Fibroblast of villous mesenchyme (primary cell): ENCODE data around the gene MACROD2. TPM values are rescaled to one million over a fixed set of nuclear protein-coding genes. Genes with fewer than 3 reads are reported as not detected.

ENCODE experiments used
- DNase-seq: peaks from one replicate; pipeline ENCODE4 v3.0.0-alpha.2; 2010; ENCODE audit warnings: low read depth
- H3K4me3 ChIP-seq: 2 replicates; pipeline ENCODE4 v1.5.1; 2011; ENCODE audit warnings: low read depth, mild to moderate bottlenecking, low read length
- CTCF ChIP-seq: IDR thresholded peaks from 2 replicates; pipeline ENCODE4 v1.5.1; 2012; ENCODE audit warnings: low read depth, mild to moderate bottlenecking, low read length; ENCODE audit not compliant: insufficient read depth
- total RNA-seq: library from RNA; depleted of rRNA; stranded (reverse); fragments of >200 nt; gene quantifications from 2 replicates; pipeline ENCODE4 v1.2.3, GENCODE V29; 2012

The MACROD2 gene
- total RNA-seq, 1 donor, result 1.7 TPM

- no peak for DNase-seq
- TF ChIP-seq CTCF, result no peak
- no peak overlapping the region for H3K4me3 ChIP-seq
Observed at GRCh38 chr20:14067603-14068002, 72.3 kb downstream of the MACROD2 start.

GRCh38 chr20:14069796-14070195, 74.5 kb downstream of the MACROD2 start:
- DNase-seq, result no peak
- H3K4me3 ChIP-seq, result no peak overlapping the region
- no peak for TF ChIP-seq CTCF

GRCh38 chr20:14093652-14094051, 98.3 kb downstream of the MACROD2 start:
- no peak for TF ChIP-seq CTCF
- no peak overlapping the region for H3K4me3 ChIP-seq
- DNase-seq, result no peak

GRCh38 chr20:14098261-14098660, 102.9 kb downstream of the MACROD2 start:
- no peak for DNase-seq
- TF ChIP-seq CTCF, result no peak
- H3K4me3 ChIP-seq, result no peak overlapping the region

GRCh38 chr20:14113416-14113815, 118.1 kb downstream of the MACROD2 start:
- TF ChIP-seq CTCF, result no peak
- H3K4me3 ChIP-seq, result no peak overlapping the region
- no peak for DNase-seq

GRCh38 chr20:14114065-14114704, 118.9 kb downstream of the MACROD2 start:
- no peak for TF ChIP-seq CTCF
- no peak for DNase-seq

GRCh38 chr20:14116037-14116436, 120.7 kb downstream of the MACROD2 start:
- no peak for TF ChIP-seq CTCF
- H3K4me3 ChIP-seq, result no peak overlapping the region
- DNase-seq, result no peak

More at GRCh38 chr20:14114065-14114704, 118.9 kb downstream of the MACROD2 start:
- no peak overlapping the region for H3K4me3 ChIP-seq
